HG02973 (cell line): ENCODE measurements around the gene UNC5A.

Experiments used
- ATAC-seq: cut with Tn5 transposase; IDR thresholded peaks from one replicate; pipeline ENCODE4 v1.9.1; 2021; ENCODE audit warnings: moderate library complexity; ENCODE audit not compliant: unreplicated experiment

The UNC5A gene

GRCh38 chr5:176819476-176819875 lies 9.1 kb downstream of the UNC5A start:
- no peak for ATAC-seq

- no peak for ATAC-seq
Observed at GRCh38 chr5:176820937-176821336, 10.6 kb downstream of the UNC5A start.

GRCh38 chr5:176821441-176821840 lies 11.1 kb downstream of the UNC5A start:
- no peak for ATAC-seq

GRCh38 chr5:176822041-176822792 lies 11.9 kb downstream of the UNC5A start:
- no peak for ATAC-seq

- ATAC-seq = no peak
Observed at GRCh38 chr5:176822793-176823481, 12.6 kb downstream of the UNC5A start.

GRCh38 chr5:176823869-176824412 lies 13.6 kb downstream of the UNC5A start:
- ATAC-seq = no peak

- ATAC-seq = no peak
Observed at GRCh38 chr5:176824604-176825003, 14.2 kb downstream of the UNC5A start.

GRCh38 chr5:176825234-176825633 lies 14.9 kb downstream of the UNC5A start:
- no peak for ATAC-seq

- ATAC-seq = no peak
Observed at GRCh38 chr5:176825957-176826356, 15.6 kb downstream of the UNC5A start.

GRCh38 chr5:176827736-176828414 lies 17.5 kb downstream of the UNC5A start:
- no peak for ATAC-seq

GRCh38 chr5:176829320-176829719 lies 19.0 kb downstream of the UNC5A start:
- no peak for ATAC-seq

- no peak for ATAC-seq
Observed at GRCh38 chr5:176830422-176830994, 20.1 kb downstream of the UNC5A start.

GRCh38 chr5:176830995-176831423 lies 20.6 kb downstream of the UNC5A start:
- no peak for ATAC-seq

GRCh38 chr5:176831425-176831824 lies 21.1 kb downstream of the UNC5A start:
- no peak for ATAC-seq

- no peak for ATAC-seq
Observed at GRCh38 chr5:176832162-176832561, 21.8 kb downstream of the UNC5A start.

- no peak for ATAC-seq
Observed at GRCh38 chr5:176833286-176833685, 22.9 kb downstream of the UNC5A start.

GRCh38 chr5:176835918-176836317 lies 25.6 kb downstream of the UNC5A start:
- ATAC-seq = no peak

- ATAC-seq = no peak
Observed at GRCh38 chr5:176836811-176837706, 26.7 kb downstream of the UNC5A start.

GRCh38 chr5:176837707-176838115 lies 27.4 kb downstream of the UNC5A start:
- ATAC-seq = no peak

- ATAC-seq = no peak
Observed at GRCh38 chr5:176843673-176844072, 33.3 kb downstream of the UNC5A start.
